ENCODE data around the gene HLA-E. TPM values are rescaled to one million over a fixed set of nuclear protein-coding genes. Genes with fewer than 3 reads are reported as not detected.
"Not testable (repeated sequence)": the region's sequence is repeated elsewhere in the genome, so short reads cannot be mapped to it uniquely, and the experiment has no call there.

The HLA-E gene
- total and polyA plus RNA-seq, 2 donors (not counting 1 experiment from before 2014, with no cell fraction given), result 183 to 254 TPM

DNA sequence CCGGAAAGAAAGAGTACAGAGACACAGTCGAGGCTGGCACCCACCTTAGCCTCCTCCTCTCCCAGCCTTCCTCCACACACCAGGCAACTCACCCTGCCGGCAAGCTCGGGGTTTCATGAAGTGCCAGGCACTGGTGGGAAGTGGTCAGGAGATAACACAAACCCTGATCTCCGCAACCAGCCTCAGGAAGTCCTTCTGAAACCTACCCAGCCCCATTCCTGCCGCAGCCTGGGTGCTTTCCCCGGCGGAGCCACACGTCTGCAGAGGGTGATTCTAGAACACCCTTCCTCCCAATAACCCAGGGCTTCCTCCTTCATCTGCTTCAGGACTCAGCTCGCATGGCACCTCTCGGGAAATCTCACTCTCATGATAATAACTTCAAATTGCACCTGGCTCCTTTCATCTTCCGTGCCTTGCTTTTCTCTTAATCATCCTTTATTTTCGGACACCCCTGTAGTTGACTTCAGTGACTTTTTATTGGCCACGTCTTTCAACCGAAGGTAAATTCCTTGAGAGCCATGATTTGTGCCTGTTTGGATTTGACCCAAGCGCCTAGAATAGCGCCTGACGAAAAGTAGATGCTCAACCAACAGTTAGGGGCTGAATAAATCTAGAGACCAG is 8.7 kb upstream of the HLA-E start:
- no peaks in the 10 kb centered on the region for H3K9me3 ChIP-seq (ENCODE audit: control insufficient read depth, insufficient read depth, low read depth, low read length)
- no peak overlapping the region for H3K9ac ChIP-seq (ENCODE audit: insufficient read depth, low read length)
- no peaks in the 10 kb centered on the region for H4K20me1 ChIP-seq (ENCODE audit: control insufficient read depth, extremely low read depth, insufficient read depth, low read length)
- H3K4me3 ChIP-seq (replicated peaks in 1 of 4; ENCODE audit: control extremely low read depth in 1 of 4, insufficient read depth in 1 of 4, low read depth in 3 of 4, low read length in 4 of 4), result no peak overlapping the region
- no peaks in the 10 kb centered on the region for H3K4me1 ChIP-seq (ENCODE audit: control insufficient read depth, extremely low read depth, insufficient read depth, low read length)
- TF ChIP-seq, protein P1, sequence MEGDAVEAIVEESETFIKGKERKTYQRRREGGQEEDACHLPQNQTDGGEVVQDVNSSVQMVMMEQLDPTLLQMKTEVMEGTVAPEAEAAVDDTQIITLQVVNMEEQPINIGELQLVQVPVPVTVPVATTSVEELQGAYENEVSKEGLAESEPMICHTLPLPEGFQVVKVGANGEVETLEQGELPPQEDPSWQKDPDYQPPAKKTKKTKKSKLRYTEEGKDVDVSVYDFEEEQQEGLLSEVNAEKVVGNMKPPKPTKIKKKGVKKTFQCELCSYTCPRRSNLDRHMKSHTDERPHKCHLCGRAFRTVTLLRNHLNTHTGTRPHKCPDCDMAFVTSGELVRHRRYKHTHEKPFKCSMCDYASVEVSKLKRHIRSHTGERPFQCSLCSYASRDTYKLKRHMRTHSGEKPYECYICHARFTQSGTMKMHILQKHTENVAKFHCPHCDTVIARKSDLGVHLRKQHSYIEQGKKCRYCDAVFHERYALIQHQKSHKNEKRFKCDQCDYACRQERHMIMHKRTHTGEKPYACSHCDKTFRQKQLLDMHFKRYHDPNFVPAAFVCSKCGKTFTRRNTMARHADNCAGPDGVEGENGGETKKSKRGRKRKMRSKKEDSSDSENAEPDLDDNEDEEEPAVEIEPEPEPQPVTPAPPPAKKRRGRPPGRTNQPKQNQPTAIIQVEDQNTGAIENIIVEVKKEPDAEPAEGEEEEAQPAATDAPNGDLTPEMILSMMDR (conservative IDR thresholded peaks at IDR 0.05 in 1 of 2, IDR thresholded peaks at IDR 0.05 in 1 of 2; ENCODE audit: low read depth in 1 of 2, low read length in 2 of 2), result no peak
- no peak for TF ChIP-seq EZH2 (IDR thresholded peaks at IDR 0.05; ENCODE audit: low read length, missing control alignments)
- H3K4me2 ChIP-seq (ENCODE audit: extremely low read depth, insufficient read depth, low read length), result no peak overlapping the region
- no peak overlapping the region for H2AFZ ChIP-seq (ENCODE audit: low read length)
- no peaks in the 10 kb centered on the region for H3K36me3 ChIP-seq (ENCODE audit: control insufficient read depth, insufficient read depth, low read length)
- no peaks in the 10 kb centered on the region for H3K79me2 ChIP-seq (ENCODE audit: control insufficient read depth, insufficient read depth, low read length)
- peaks cover 19% of the 10 kb centered on the region for H3K27me3 ChIP-seq (ENCODE audit: control insufficient read depth, insufficient read depth, low read length)
- H3K27ac ChIP-seq (ENCODE audit: insufficient read depth, low read length), result no peak overlapping the region
- no peak for DNase-seq (ENCODE audit: low read depth in 2 of 2)

DNA sequence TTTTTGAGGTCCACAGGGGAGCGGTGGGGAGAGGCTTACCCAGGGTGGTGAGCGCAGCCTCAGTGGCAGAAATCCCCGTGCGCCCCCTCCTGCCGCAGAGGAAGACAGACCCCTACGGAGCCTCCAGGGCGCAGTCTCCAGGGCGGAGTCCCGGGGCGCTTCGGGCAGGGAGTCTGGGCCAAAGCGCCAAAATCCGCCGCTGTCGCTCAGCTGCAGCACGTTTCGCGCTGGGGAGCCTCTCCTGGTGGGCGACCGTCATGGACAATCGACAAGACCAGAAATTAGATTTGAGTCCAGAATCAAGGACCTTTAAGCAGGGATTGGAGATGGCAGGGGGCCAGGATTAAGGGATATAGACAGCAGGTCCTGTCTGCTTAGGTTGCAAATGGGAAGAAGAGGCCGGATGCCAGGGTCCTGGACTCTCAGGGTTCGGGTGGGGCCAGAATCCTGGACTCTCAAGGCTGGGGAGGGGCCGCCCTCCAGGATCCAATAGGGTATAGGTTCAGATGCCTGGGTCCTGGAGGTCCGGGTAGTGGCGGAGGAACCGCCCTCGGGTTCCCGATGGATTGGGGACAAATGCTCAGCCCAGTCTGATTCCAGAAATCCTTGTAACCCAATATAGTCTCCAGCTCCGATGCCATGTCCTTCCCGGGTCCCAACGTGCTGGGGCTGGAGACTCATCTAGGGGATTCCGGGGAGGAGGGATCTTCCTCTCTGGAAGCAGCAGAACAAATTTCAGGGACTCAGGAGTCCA is 7.9 kb upstream of the HLA-E start:
- Histone ChIP-seq H3K36me3 (ENCODE audit: control insufficient read depth, insufficient read depth, low read length) (no peaks in the 10 kb centered on the region), H3K4me3 (replicated peaks in 1 of 4; ENCODE audit: control extremely low read depth in 1 of 4, insufficient read depth in 1 of 4, low read depth in 3 of 4, low read length in 4 of 4) (no peak overlapping the region), H3K9me3 (ENCODE audit: control insufficient read depth, insufficient read depth, low read depth, low read length) (no peaks in the 10 kb centered on the region), H3K4me2 (ENCODE audit: extremely low read depth, insufficient read depth, low read length) (no peak overlapping the region), H2AFZ (ENCODE audit: low read length) (no peak overlapping the region), H3K4me1 (ENCODE audit: control insufficient read depth, extremely low read depth, insufficient read depth, low read length) (no peaks in the 10 kb centered on the region), H3K27ac (ENCODE audit: insufficient read depth, low read length) (no peak overlapping the region), H3K79me2 (ENCODE audit: control insufficient read depth, insufficient read depth, low read length) (no peaks in the 10 kb centered on the region), H3K27me3 (ENCODE audit: control insufficient read depth, insufficient read depth, low read length) (peaks cover 22% of the 10 kb centered on the region), H3K9ac (ENCODE audit: insufficient read depth, low read length) (no peak overlapping the region), H4K20me1 (ENCODE audit: control insufficient read depth, extremely low read depth, insufficient read depth, low read length) (no peaks in the 10 kb centered on the region)
- no peak for DNase-seq (ENCODE audit: low read depth in 2 of 2)
- TF ChIP-seq, protein P1 (conservative IDR thresholded peaks at IDR 0.05 in 1 of 2, IDR thresholded peaks at IDR 0.05 in 1 of 2; ENCODE audit: low read depth in 1 of 2, low read length in 2 of 2), result peak in 1 of 2 donors; percentile 1
- peak; percentile 77 for TF ChIP-seq EZH2 (IDR thresholded peaks at IDR 0.05; ENCODE audit: low read length, missing control alignments)

DNA sequence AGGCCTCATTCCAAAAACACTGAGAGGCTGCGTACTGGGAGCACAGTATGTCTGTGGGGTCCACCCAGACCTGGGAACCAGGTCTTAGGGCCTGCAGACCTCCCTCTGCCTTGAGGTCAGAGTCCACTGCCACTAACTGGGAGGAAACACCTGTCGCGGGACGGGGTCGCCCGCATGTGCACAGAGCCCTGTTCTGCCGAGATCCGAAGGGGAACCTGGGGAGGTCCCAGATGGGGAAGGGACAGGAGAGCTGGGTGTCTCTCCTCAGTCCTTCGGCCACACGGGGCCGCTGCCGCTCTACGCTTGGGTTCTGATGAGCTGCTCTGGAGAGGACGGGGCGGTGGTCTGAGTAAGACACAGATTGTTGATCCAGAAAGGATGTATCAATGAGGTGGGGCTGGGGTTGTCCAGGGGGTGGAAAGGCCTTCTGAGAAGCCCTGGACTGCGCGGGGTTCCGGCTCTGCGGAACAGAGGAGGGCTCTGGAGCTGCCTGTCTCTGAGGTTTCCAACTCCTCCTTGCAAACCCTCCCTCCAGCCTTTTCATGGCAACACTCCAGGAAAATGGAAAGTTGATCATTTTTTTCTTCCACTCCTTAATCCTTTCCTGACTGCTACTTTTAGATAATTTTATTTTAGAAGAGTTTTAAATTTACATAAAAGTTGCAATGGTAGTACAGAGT is 7.2 kb upstream of the HLA-E start:
- H3K4me2 ChIP-seq (ENCODE audit: extremely low read depth, insufficient read depth, low read length), result peak overlapping the region; percentile 68
- H3K9me3 ChIP-seq (ENCODE audit: control insufficient read depth, insufficient read depth, low read depth, low read length); H3K79me2 ChIP-seq (ENCODE audit: control insufficient read depth, insufficient read depth, low read length); H3K27ac ChIP-seq (ENCODE audit: insufficient read depth, low read length); H3K9ac ChIP-seq (ENCODE audit: insufficient read depth, low read length); H4K20me1 ChIP-seq (ENCODE audit: control insufficient read depth, extremely low read depth, insufficient read depth, low read length); H3K4me1 ChIP-seq (ENCODE audit: control insufficient read depth, extremely low read depth, insufficient read depth, low read length); H3K36me3 ChIP-seq (ENCODE audit: control insufficient read depth, insufficient read depth, low read length): not testable (repeated sequence)
- H3K27me3 ChIP-seq (ENCODE audit: control insufficient read depth, insufficient read depth, low read length), result peaks cover 22% of the 10 kb centered on the region
- peak overlapping the region; percentile 33 for H2AFZ ChIP-seq (ENCODE audit: low read length)
- H3K4me3 ChIP-seq (replicated peaks in 1 of 4; ENCODE audit: control extremely low read depth in 1 of 4, insufficient read depth in 1 of 4, low read depth in 3 of 4, low read length in 4 of 4), result peak overlapping the region in 1 of 4 experiments; percentile 44
- TF ChIP-seq, protein P1 (conservative IDR thresholded peaks at IDR 0.05 in 1 of 2, IDR thresholded peaks at IDR 0.05 in 1 of 2; ENCODE audit: low read depth in 1 of 2, low read length in 2 of 2), result peak; percentile 79 to 80
- peak; percentile 55 to 63 for DNase-seq (ENCODE audit: low read depth in 2 of 2)

All from fibroblast of lung (primary cell).